NCI-H187 (cell line): ENCODE measurements around the gene CHST11.

Experiments used
- DNase-seq, 2 experiments: peaks; one replicate each; lab custom pipeline; 2025; lab: John Stamatoyannopoulos, UW

Gene CHST11

GRCh38 chr12:104654665-104655609, 198.2 kb downstream of the CHST11 start:
- no peak for DNase-seq

DNA sequence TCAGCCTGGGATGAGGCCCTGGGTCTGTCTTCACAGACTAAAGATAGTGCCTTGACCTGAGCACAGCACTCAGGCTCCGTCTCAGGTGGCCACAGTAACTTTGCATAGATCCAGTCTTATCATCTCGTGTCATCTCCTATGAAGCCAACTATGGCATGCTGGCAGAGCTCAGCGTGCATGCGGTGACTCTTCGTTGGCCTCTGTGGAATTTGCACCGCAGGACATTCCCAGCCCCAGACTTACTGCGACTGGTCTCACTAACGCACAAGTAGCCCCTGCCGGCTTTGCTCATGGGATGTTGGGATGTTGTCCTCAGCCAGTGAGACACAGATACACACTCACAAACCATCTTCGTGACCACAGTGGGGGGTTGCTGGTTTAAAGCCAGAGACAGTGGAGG, 199.6 kb downstream of the CHST11 start:
- DNase-seq: no peak

- peak; percentile 22 to 44 for DNase-seq
Observed at GRCh38 chr12:104656921-104657320, 200.2 kb downstream of the CHST11 start.

DNA sequence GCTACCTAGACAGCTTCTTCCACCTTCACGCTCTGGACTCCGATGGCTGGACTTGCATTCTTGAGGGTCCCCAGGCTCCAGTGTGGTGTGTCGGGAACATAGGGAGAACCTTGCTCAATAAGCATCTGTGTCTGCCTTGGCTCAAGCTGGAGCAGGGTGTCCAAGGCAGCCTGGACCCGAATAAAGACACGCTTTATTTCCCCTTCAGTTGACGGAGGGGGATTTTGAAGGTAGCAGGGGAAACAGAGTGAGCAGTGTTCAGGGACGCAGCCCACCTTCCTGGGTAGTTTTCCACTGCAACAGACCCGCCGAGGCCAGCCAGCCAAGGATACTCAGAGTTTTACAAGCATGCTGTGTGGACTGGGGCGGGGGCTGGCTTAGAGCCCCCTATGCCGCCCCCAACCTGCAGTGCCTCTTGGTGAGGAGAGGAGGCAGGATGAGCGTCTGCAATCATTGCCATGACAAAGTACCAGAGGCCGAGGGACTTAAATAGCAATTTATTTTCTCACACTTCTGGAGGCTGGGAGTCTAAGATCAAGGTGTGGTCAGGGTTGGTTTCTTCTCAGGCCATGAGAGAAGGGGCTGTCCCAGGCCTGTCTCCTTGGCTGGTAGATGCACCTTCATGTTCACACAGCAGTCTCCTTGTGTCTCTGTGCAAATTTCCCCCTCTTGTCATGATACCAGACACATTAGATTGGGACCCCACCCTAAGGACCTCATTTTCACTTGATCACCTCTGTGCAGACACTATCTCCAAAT, 201.2 kb downstream of the CHST11 start:
- DNase-seq: no peak

- DNase-seq: no peak
Observed at GRCh38 chr12:104659058-104659457, 202.3 kb downstream of the CHST11 start.

GRCh38 chr12:104662203-104662602, 205.5 kb downstream of the CHST11 start:
- DNase-seq: no peak

DNA sequence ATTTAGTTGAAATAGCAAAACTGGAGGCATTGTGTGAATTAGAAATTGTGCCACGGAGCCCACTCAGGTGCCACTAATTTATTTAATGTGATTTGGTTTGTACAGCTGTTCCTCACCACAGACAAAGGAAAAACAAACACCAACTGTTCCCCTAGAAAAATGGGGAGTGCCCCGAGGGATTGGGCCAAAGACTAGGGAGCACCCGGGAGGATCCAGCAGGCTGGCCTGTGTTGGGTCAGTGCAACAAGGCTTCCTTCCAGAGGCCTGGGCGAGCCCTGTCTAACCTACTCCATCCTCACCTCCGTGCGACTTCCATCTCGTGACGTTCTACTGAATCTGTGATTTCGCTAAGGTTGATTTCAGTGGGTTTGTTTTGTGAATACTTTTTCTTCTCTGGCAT, 206.2 kb downstream of the CHST11 start:
- DNase-seq: no peak

DNA sequence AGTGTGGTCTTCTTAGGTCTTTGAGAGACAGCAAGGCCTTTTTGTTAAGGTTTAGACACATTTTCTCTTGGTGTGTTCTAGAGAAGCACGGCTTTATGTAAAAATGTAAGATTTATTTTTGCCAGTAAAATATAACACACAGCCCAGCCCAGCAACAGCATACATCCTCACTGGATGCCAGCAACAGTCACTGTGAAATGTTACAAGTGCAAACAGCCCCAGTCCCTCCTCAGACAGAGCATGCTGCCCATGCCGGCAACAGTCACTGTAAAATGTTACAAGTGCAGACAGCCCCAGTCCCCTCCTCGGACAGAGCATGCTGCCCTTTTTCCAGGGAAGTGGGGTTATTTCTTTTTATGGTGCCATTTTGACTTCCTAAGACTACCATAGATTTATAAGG, 207.6 kb downstream of the CHST11 start:
- DNase-seq: no peak

DNA sequence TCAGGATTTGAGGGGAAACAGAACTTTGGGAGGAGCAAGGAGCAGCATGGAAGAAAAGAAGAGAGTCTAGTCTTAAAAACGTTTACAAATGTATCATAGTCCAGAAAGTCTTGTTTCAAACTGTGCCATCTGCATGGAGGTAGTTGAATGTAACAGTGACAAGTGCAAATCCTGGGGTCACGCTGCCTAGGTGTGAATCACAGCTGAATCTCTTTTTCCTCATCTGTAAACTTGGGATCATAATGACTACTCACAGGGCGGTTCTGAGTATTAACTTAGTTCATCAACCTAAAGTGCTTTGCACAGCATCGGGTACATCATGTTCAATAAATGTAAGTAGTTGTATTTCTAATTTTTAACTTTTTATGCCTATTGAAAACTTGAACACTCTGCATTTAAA, 208.5 kb downstream of the CHST11 start:
- no peak for DNase-seq

DNA sequence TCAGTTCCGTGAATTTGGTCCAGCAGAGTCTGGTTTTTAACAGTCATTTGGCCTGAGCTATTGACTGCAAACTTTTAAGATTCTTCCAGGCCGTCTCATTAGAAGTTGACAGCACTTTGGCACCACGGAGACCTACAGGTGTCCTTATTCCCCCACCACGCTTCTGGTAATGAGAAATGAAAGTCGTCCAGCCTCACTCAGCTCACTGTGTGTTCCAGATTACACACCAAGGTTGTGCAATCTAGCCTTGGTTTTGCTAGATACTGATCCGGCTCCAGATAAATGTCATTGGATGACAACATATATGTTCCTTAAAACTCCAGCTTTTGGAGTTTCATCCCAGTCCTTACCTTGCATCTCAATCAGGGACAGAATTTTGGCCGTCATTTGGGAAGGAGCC, 210.4 kb downstream of the CHST11 start:
- no peak for DNase-seq

GRCh38 chr12:104668274-104668718, 211.5 kb downstream of the CHST11 start:
- DNase-seq: peak; percentile 45 to 58

DNA sequence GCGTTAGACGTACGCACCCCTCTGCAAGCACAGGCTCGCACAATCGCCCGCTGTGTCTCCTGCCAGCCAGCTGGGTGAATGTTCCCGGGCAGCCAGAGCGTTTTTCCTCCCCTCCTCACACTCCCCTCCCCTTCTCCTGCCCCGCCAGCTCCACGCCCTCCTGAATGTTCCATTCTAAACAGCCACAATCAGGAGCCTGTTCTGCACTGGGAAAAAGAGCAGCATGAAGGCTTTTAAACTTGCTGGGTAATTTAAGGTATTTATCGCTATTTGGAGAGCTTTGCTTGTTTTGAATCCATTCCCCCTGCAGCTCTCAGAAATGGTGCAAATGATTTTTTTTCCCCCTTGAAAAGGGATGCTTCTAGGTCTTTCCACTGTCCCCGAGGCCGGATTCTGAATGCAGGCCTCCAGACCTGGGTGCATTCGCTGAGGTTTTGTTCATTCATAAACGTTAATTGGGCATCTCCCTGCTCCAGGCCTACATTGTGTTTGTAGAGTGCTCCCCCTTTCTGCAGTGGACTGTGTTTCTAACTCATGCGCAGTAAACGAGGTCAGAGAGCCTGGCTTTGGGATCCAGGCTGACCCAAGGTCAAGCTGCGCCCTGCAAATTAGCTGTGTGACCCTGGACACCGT, 212.5 kb downstream of the CHST11 start:
- peak in 1 of 2 experiments; percentile 61 for DNase-seq

DNA sequence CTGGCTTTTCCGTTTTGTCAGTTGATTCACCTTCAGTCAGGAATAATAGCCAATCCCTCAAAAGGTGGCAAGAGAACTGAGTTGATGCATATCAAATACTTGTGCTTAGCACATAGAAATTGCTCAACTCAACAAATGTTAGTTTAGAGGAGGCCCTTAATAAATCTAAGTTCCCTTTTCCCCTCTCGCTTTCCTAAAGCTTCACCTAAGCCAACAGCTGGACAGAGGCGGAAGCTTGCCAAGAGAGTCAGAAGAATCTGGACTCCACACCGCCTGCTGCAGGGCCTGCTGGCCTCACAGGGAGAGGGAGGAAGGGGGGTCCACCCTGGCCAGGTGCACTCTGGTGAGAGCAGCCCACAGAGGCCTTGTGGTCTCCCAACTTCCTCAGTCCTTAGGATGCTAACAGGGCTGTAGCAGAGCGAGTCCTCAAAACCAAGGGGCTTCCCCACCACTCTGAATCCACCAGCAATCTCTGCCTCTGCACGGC, 213.1 kb downstream of the CHST11 start:
- DNase-seq: no peak

GRCh38 chr12:104670439-104671408, 214.0 kb downstream of the CHST11 start:
- DNase-seq: no peak

- DNase-seq: no peak
Observed at GRCh38 chr12:104671409-104672095, 214.8 kb downstream of the CHST11 start.

- no peak for DNase-seq
Observed at GRCh38 chr12:104672096-104672445, 215.3 kb downstream of the CHST11 start.

- DNase-seq: no peak
Observed at GRCh38 chr12:104672501-104673265, 215.9 kb downstream of the CHST11 start.

- no peak for DNase-seq
Observed at GRCh38 chr12:104673294-104673693, 216.5 kb downstream of the CHST11 start.

- no peak for DNase-seq
Observed at GRCh38 chr12:104673696-104674482, 217.1 kb downstream of the CHST11 start.
